NCI-H2081 (cell line): ENCODE measurements around the gene LCN10.

Experiments used
- DNase-seq, 2 experiments: peaks; one replicate each; lab custom pipeline; 2025; lab: John Stamatoyannopoulos, UW

Gene LCN10

GRCh38 chr9:136738960-136739359 lies 3.8 kb downstream of the LCN10 start:
- no peak for DNase-seq

- DNase-seq: no peak
Measured at GRCh38 chr9:136735812-136736480, 6.8 kb downstream of the LCN10 start.

GRCh38 chr9:136734837-136735496 lies 7.8 kb downstream of the LCN10 start:
- no peak for DNase-seq

- DNase-seq: no peak
Measured at GRCh38 chr9:136733611-136734010, 9.1 kb downstream of the LCN10 start.

GRCh38 chr9:136732444-136733178 lies 10.1 kb downstream of the LCN10 start:
- DNase-seq: no peak

GRCh38 chr9:136729926-136730325 lies 12.8 kb downstream of the LCN10 start:
- DNase-seq: no peak

GRCh38 chr9:136729144-136729543 lies 13.6 kb downstream of the LCN10 start:
- DNase-seq: no peak

- DNase-seq: no peak
Measured at GRCh38 chr9:136728548-136729123, 14.1 kb downstream of the LCN10 start.

- DNase-seq: peak; percentile 82 to 86
Measured at GRCh38 chr9:136728080-136728547, 14.6 kb downstream of the LCN10 start.

- peak; percentile 16 to 54 for DNase-seq
Measured at GRCh38 chr9:136726631-136727191, 16.0 kb downstream of the LCN10 start.

- no peak for DNase-seq
Measured at GRCh38 chr9:136726118-136726517, 16.6 kb downstream of the LCN10 start.

- DNase-seq: no peak
Measured at GRCh38 chr9:136725612-136726011, 17.1 kb downstream of the LCN10 start.

- DNase-seq: no peak
Measured at GRCh38 chr9:136724772-136725171, 18.0 kb downstream of the LCN10 start.

GRCh38 chr9:136723989-136724388 lies 18.8 kb downstream of the LCN10 start:
- no peak for DNase-seq

- no peak for DNase-seq
Measured at GRCh38 chr9:136723362-136723976, 19.3 kb downstream of the LCN10 start.

GRCh38 chr9:136722969-136723356 lies 19.8 kb downstream of the LCN10 start:
- no peak for DNase-seq

- DNase-seq: no peak
Measured at GRCh38 chr9:136722093-136722968, 20.4 kb downstream of the LCN10 start.

GRCh38 chr9:136721339-136722092 lies 21.2 kb downstream of the LCN10 start:
- no peak for DNase-seq

GRCh38 chr9:136720898-136721338 lies 21.8 kb downstream of the LCN10 start:
- no peak for DNase-seq
